ENCODE data around the gene ZNF837.

Gene ZNF837

DNA sequence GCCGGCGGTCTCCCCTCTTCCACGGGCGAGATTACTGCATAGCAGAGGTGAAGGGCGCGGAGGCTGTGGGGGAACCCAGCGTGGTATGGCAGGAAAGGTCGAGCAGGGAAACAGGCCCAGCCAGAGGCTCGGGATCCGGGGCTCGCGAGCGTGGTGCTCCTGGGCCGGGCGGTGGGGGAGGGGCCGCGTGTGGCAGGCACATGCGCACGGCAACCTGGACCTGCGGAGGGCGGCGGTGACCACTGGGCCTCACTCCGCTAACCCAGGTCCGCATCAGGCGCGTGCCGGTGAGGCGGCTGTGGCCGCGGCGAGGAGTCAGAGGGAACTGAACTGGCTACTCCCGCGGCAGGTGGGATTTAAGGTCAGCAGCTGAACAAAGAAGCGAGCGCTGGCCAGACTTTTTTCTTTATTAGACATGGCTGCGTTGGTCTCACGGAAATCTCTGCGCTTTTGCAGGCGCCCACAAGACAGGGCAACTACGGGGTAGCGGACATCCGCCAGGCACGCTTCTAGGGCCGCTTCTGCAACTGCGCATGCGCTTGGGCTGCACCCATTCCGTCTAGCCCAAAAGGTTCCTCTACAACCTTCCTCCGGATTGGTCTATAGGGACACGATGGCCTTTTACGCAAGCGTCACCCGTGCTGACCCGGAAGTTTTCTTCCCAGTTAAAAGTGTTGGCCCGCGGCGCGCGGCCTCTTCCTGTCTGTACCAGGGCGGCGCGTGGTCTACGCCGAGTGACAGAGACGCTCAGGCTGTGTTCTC, 5.9 kb upstream of the ZNF837 start, which contains the start of gene RPS5 (continued):
- TF ChIP-seq ZNF501 (tag by site-specific recombination; IDR thresholded peaks at IDR 0.05) (peak; percentile 83), ZNF398 (tag by site-specific recombination; IDR thresholded peaks at IDR 0.05) (peak; percentile 21; the same call in 1 of the 2 replicates), ZNF140 (tag by site-specific recombination; IDR thresholded peaks at IDR 0.05) (no peak), ZNF324 (tag by site-specific recombination; IDR thresholded peaks at IDR 0.05) (peak; percentile 30; the same call in 1 of the 2 replicates), ZNF394 (tag by site-specific recombination; IDR thresholded peaks at IDR 0.05; ENCODE audit: borderline replicate concordance) (0 out of 2 replicates have a peak, but pooled peaks have one; percentile 11), ZBTB26 (tag by site-specific recombination; optimal IDR thresholded peaks at IDR 0.05) (peak; percentile 93), ZNF184 (tag by site-specific recombination; IDR thresholded peaks at IDR 0.05) (no peak), KLF16 (tag by site-specific recombination; IDR thresholded peaks at IDR 0.05) (no peak; the same call in 1 of the 2 replicates), SP3 (tag by site-specific recombination; IDR thresholded peaks at IDR 0.05) (peak; percentile 57), ZNF335 (tag by site-specific recombination; conservative IDR thresholded peaks at IDR 0.05) (peak; percentile 99), PRDM4 (tag by site-specific recombination; IDR thresholded peaks at IDR 0.05) (peak; percentile 10; the same call in 1 of the 2 replicates), ZSCAN30 (tag by site-specific recombination; IDR thresholded peaks at IDR 0.05) (peak; percentile 50), ZBTB10 (tag by site-specific recombination; IDR thresholded peaks at IDR 0.05) (peak; percentile 75), ZNF76 (tag by site-specific recombination; IDR thresholded peaks at IDR 0.05; ENCODE audit: borderline replicate concordance, low read depth) (peak; percentile 48; the same call in 1 of the 2 replicates), REST (tag by site-specific recombination; IDR thresholded peaks at IDR 0.05) (peak; percentile 36; the same call in 1 of the 2 replicates), ZFP3 (tag by site-specific recombination; IDR thresholded peaks at IDR 0.05; ENCODE audit: low read depth) (no peak), ZNF777 (tag by site-specific recombination; IDR thresholded peaks at IDR 0.05; ENCODE audit: borderline replicate concordance) (no peak)
- TF ChIP-seq, protein P1, sequence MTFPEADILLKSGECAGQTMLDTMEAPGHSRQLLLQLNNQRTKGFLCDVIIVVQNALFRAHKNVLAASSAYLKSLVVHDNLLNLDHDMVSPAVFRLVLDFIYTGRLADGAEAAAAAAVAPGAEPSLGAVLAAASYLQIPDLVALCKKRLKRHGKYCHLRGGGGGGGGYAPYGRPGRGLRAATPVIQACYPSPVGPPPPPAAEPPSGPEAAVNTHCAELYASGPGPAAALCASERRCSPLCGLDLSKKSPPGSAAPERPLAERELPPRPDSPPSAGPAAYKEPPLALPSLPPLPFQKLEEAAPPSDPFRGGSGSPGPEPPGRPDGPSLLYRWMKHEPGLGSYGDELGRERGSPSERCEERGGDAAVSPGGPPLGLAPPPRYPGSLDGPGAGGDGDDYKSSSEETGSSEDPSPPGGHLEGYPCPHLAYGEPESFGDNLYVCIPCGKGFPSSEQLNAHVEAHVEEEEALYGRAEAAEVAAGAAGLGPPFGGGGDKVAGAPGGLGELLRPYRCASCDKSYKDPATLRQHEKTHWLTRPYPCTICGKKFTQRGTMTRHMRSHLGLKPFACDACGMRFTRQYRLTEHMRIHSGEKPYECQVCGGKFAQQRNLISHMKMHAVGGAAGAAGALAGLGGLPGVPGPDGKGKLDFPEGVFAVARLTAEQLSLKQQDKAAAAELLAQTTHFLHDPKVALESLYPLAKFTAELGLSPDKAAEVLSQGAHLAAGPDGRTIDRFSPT (tag by site-specific recombination; IDR thresholded peaks at IDR 0.05), result peak; percentile 88
- TF ChIP-seq, protein P2, sequence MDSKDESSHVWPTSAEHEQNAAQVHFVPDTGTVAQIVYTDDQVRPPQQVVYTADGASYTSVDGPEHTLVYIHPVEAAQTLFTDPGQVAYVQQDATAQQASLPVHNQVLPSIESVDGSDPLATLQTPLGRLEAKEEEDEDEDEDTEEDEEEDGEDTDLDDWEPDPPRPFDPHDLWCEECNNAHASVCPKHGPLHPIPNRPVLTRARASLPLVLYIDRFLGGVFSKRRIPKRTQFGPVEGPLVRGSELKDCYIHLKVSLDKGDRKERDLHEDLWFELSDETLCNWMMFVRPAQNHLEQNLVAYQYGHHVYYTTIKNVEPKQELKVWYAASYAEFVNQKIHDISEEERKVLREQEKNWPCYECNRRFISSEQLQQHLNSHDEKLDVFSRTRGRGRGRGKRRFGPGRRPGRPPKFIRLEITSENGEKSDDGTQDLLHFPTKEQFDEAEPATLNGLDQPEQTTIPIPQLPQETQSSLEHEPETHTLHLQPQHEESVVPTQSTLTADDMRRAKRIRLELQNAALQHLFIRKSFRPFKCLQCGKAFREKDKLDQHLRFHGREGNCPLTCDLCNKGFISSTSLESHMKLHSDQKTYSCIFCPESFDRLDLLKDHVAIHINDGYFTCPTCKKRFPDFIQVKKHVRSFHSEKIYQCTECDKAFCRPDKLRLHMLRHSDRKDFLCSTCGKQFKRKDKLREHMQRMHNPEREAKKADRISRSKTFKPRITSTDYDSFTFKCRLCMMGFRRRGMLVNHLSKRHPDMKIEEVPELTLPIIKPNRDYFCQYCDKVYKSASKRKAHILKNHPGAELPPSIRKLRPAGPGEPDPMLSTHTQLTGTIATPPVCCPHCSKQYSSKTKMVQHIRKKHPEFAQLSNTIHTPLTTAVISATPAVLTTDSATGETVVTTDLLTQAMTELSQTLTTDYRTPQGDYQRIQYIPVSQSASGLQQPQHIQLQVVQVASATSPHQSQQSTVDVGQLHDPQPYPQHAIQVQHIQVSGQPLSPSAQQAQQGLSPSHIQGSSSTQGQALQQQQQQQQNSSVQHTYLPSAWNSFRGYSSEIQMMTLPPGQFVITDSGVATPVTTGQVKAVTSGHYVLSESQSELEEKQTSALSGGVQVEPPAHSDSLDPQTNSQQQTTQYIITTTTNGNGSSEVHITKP (tag by site-specific recombination; IDR thresholded peaks at IDR 0.05), result peak; percentile 67

Measured in HEK293 (cell line).